Ovary (tissue), 3 donors: ENCODE data around the gene AKT3.

ENCODE experiments used
- POLR2A ChIP-seq: fragments of 450-650 bp; IDR thresholded peaks from one replicate; pipeline ENCODE4 v1.6.1; 2017; ENCODE audit warnings: antibody characterized with exemption, mild to moderate bottlenecking, moderate library complexity
- TF ChIP-seq, protein P1 (sequence below), 3 donors: fragments of 450-650 bp in 2 of 3; fragments of 200-600 bp in 1 of 3; IDR thresholded peaks; one replicate each; pipeline versions ENCODE4 v1.5.1 to v1.8.0; 2016 to 2022; ENCODE audit warnings: antibody characterized with exemption in 3 of 3, mild to moderate bottlenecking in 1 of 3
- donor health status: DM: no; HTN: no; CAD: no.

DNA sequence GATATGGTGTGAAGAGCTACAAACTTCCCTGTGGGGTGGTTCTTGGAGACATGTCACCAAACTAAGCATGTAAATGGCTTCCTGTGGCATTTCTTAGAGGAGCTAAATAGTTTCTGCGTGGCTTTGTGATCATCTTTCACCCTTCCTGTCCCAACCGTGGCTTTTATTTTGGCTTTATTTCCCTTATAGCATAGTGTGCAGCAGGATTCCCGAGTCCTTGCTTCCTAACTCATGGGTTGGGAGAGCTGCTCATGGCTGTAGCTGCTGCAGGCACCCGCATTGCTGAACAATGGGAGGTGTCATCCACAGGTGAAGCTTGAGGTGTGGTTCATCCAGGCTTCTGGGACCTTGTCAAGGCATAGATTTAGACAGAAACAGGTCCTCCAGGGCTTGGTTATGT, 402.2 kb downstream of the AKT3 start:
- no peak for TF ChIP-seq POLR2A
- TF ChIP-seq, protein P1, sequence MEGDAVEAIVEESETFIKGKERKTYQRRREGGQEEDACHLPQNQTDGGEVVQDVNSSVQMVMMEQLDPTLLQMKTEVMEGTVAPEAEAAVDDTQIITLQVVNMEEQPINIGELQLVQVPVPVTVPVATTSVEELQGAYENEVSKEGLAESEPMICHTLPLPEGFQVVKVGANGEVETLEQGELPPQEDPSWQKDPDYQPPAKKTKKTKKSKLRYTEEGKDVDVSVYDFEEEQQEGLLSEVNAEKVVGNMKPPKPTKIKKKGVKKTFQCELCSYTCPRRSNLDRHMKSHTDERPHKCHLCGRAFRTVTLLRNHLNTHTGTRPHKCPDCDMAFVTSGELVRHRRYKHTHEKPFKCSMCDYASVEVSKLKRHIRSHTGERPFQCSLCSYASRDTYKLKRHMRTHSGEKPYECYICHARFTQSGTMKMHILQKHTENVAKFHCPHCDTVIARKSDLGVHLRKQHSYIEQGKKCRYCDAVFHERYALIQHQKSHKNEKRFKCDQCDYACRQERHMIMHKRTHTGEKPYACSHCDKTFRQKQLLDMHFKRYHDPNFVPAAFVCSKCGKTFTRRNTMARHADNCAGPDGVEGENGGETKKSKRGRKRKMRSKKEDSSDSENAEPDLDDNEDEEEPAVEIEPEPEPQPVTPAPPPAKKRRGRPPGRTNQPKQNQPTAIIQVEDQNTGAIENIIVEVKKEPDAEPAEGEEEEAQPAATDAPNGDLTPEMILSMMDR (IDR thresholded peaks at IDR 0.05) = no peak
